Activated T-helper 2 cell treated with anti-CD3 and anti-CD28 coated beads, Interferon-gamma antibody, Interleukin-2, Interleukin-4, amounts not matched to agents 10 μg/mL and 5 μg/mL and 100 μg/mL, durations not matched to agents 14 hours and 24 hours and 36 hours (primary cell): ENCODE data around the gene SLCO2B1. TPM values are rescaled to one million over a fixed set of nuclear protein-coding genes. Genes with fewer than 3 reads are reported as not detected.

Experiments used
- DNase-seq: peaks from one replicate; pipeline ENCODE4 v3.0.0; 2021; ENCODE audit warnings: low spot score
- H3K27ac Mint-ChIP-seq: one replicate; pipeline ENCODE4 v1.8.0; 2021; ENCODE audit warnings: mixed read lengths
- H3K27me3 Mint-ChIP-seq: one replicate; pipeline ENCODE4 v1.8.0; 2021; ENCODE audit warnings: low read depth, mixed read lengths
- H3K36me3 Mint-ChIP-seq: one replicate; pipeline ENCODE4 v1.8.0; 2021; ENCODE audit warnings: low read depth, mixed read lengths
- H3K4me1 Mint-ChIP-seq: one replicate; pipeline ENCODE4 v1.8.0; 2021; ENCODE audit warnings: low read depth, mixed read lengths
- H3K4me3 Mint-ChIP-seq: one replicate; pipeline ENCODE4 v1.8.0; 2021; ENCODE audit warnings: low read depth, mild to moderate bottlenecking, moderate library complexity, mixed read lengths
- H3K9me3 Mint-ChIP-seq: one replicate; pipeline ENCODE4 v1.8.0; 2021; ENCODE audit warnings: mixed read lengths
- intact Hi-C: fragments of 100-400 bp; cut with micrococcal nuclease; formaldehyde crosslinking; loops from one replicate; pipeline ENCODE4 v1.15.1; 2023
- total RNA-seq: library from RNA; stranded (reverse); gene quantifications from 2 replicates; pipeline ENCODE4 v1.2.3, GENCODE V29; 2022

Gene SLCO2B1
- total RNA-seq, 1 donor from 2014 or later: not detected

- Mint-ChIP-seq H3K4me3 (no peak overlapping the region), H3K27me3 (peaks cover 32% of the 10 kb centered on the region), H3K27ac (no peak overlapping the region), H3K9me3 (no peaks in the 10 kb centered on the region), H3K4me1 (peaks cover 4% of the 10 kb centered on the region), H3K36me3 (no peaks in the 10 kb centered on the region)
- no peak for DNase-seq
- intact Hi-C loops: no loop called here
These were observed 94.6 kb downstream of the SLCO2B1 start for GRCh38 chr11:75245356-75246005.

- peaks cover 4% of the 10 kb centered on the region for H3K4me1 Mint-ChIP-seq
- H3K27me3 Mint-ChIP-seq: peaks cover 32% of the 10 kb centered on the region
- intact Hi-C loops: no loop called here
- H3K27ac Mint-ChIP-seq: no peak overlapping the region
- DNase-seq: no peak
- H3K36me3 Mint-ChIP-seq: no peaks in the 10 kb centered on the region
- no peaks in the 10 kb centered on the region for H3K9me3 Mint-ChIP-seq
- H3K4me3 Mint-ChIP-seq: no peak overlapping the region
These were observed 95.2 kb downstream of the SLCO2B1 start for GRCh38 chr11:75246006-75246670.

GRCh38 chr11:75246671-75247350 is 95.9 kb downstream of the SLCO2B1 start:
- Mint-ChIP-seq H3K36me3 (no peaks in the 10 kb centered on the region), H3K4me3 (no peak overlapping the region), H3K4me1 (peaks cover 4% of the 10 kb centered on the region), H3K27me3 (peaks cover 35% of the 10 kb centered on the region), H3K9me3 (no peaks in the 10 kb centered on the region), H3K27ac (no peak overlapping the region)
- intact Hi-C loops: no loop called here
- DNase-seq: no peak

- intact Hi-C loops: loop anchor here (1.0 to 2.0 kb wide), 3 partner anchors 44 to 226 kb away; no protein-coding TSS in a partner anchor
- DNase-seq: no peak
- Mint-ChIP-seq H3K4me1 (no peaks in the 10 kb centered on the region), H3K27me3 (peaks cover 19% of the 10 kb centered on the region), H3K9me3 (no peaks in the 10 kb centered on the region), H3K27ac (no peak overlapping the region), H3K4me3 (no peak overlapping the region), H3K36me3 (no peaks in the 10 kb centered on the region)
These were observed 98.0 kb downstream of the SLCO2B1 start for GRCh38 chr11:75248924-75249256.

- intact Hi-C loops: loop anchor here (2.0 kb wide), 1 partner anchor 45 kb away; no protein-coding TSS in a partner anchor
- H3K27ac Mint-ChIP-seq: no peak overlapping the region
- no peaks in the 10 kb centered on the region for H3K36me3 Mint-ChIP-seq
- H3K9me3 Mint-ChIP-seq: no peaks in the 10 kb centered on the region
- no peak overlapping the region for H3K4me3 Mint-ChIP-seq
- peaks cover 16% of the 10 kb centered on the region for H3K27me3 Mint-ChIP-seq
- no peaks in the 10 kb centered on the region for H3K4me1 Mint-ChIP-seq
- DNase-seq: no peak
These were observed 98.8 kb downstream of the SLCO2B1 start for GRCh38 chr11:75249704-75250103.

- intact Hi-C loops: no loop called here
- no peak for DNase-seq
- no peaks in the 10 kb centered on the region for H3K9me3 Mint-ChIP-seq
- no peaks in the 10 kb centered on the region for H3K36me3 Mint-ChIP-seq
- H3K4me3 Mint-ChIP-seq: no peak overlapping the region
- H3K27me3 Mint-ChIP-seq: peaks cover 28% of the 10 kb centered on the region
- H3K27ac Mint-ChIP-seq: no peak overlapping the region
- H3K4me1 Mint-ChIP-seq: no peaks in the 10 kb centered on the region
These were observed 103.4 kb downstream of the SLCO2B1 start for GRCh38 chr11:75254326-75254725.

Other genes starting within 250 kb of the SLCO2B1 start
- 9.9 and 10.7 TPM in 2 replicates for gene XRRA1, start 202.0 kb upstream of the SLCO2B1 start, total RNA-seq
- 169 and 173 TPM in 2 replicates for gene SPCS2, start 201.8 kb upstream of the SLCO2B1 start, total RNA-seq
- gene NEU3, start 162.2 kb upstream of the SLCO2B1 start, total RNA-seq: 16.5 and 16.6 TPM in 2 replicates
- not detected in 2 replicates for gene OR2AT4, start 54.2 kb upstream of the SLCO2B1 start, total RNA-seq
- gene TPBGL, start 89.7 kb downstream of the SLCO2B1 start, total RNA-seq: 0.25 and 0.32 TPM in 2 replicates
- 15.1 and 19.3 TPM in 2 replicates for gene ARRB1, start 200.6 kb downstream of the SLCO2B1 start, total RNA-seq
- gene RPS3, start 248.4 kb downstream of the SLCO2B1 start, total RNA-seq: 3,460 and 3,552 TPM in 2 replicates